GM06990 (cell line): ENCODE results near the gene ERG28.

Experiments used
- DNase-seq: peaks from one replicate; pipeline ENCODE4 v3.0.0-alpha.2; 2011; ENCODE audit not compliant: insufficient read length; ENCODE audit errors: extremely low read depth
- H3K27me3 ChIP-seq: replicated peaks from 2 replicates; pipeline ENCODE4 v1.6.0; 2011; ENCODE audit warnings: low read length; ENCODE audit not compliant: control insufficient read depth, insufficient read depth
- H3K36me3 ChIP-seq: 2 replicates; pipeline ENCODE4 v1.5.1; 2011; ENCODE audit warnings: low read length; ENCODE audit not compliant: control insufficient read depth, insufficient read depth
- H3K4me3 ChIP-seq: replicated peaks from 2 replicates; pipeline ENCODE4 v1.5.1; 2011; ENCODE audit warnings: low read depth, mild to moderate bottlenecking, control low read depth, low read length
- TF ChIP-seq, protein P1 (sequence below): IDR thresholded peaks from 2 replicates; pipeline ENCODE4 v1.5.1; 2011; ENCODE audit warnings: low read length, control low read depth, mild to moderate bottlenecking, inconsistent platforms; ENCODE audit not compliant: insufficient read depth, poor library complexity, severe bottlenecking

Gene ERG28

DNA sequence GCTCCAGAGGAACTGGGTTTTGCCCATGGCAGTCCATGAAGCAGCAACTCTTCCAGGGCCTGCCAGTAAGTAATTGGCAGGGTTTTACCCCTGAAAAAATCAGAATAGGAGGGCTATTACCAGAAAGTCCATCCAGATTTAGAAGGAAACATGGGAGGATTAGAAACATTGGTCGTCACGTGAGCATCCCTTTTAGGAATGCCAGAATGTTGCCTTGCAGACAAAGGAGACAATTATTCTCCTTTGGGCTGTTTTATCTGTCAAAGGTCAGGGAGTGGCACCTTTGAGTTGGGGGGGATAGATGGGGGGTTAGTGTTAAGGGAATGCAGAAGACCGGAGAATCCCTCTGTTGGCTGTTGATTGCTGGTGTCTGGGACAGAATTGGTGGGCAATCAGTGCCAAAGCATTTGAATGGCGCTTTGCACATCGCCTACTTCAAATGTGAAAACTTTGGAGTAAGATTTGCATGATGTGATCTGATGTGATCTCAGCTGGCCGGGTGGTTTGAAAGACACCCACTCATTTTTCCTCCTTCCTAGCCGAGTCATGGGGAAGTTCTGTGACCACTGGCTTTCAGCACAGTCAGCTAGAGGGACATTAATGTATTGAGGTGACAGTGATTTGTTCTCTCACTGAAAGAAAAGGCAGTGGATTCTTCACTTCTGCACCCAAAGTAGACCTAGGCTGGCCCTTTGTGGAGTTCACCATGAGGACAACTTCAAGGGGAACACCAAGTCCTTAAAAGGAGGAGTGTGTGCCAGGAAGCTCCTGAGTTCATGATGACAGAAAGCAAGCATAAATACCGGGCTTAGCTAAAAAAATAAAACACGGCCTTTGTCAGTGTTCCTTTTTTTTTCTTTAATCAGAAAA is 50.8 kb downstream of the ERG28 start:
- no peak for DNase-seq
- Histone ChIP-seq H3K27me3 (no peaks in the 10 kb centered on the region), H3K36me3 (no peaks in the 10 kb centered on the region), H3K4me3 (no peak overlapping the region)
- TF ChIP-seq, protein P1, sequence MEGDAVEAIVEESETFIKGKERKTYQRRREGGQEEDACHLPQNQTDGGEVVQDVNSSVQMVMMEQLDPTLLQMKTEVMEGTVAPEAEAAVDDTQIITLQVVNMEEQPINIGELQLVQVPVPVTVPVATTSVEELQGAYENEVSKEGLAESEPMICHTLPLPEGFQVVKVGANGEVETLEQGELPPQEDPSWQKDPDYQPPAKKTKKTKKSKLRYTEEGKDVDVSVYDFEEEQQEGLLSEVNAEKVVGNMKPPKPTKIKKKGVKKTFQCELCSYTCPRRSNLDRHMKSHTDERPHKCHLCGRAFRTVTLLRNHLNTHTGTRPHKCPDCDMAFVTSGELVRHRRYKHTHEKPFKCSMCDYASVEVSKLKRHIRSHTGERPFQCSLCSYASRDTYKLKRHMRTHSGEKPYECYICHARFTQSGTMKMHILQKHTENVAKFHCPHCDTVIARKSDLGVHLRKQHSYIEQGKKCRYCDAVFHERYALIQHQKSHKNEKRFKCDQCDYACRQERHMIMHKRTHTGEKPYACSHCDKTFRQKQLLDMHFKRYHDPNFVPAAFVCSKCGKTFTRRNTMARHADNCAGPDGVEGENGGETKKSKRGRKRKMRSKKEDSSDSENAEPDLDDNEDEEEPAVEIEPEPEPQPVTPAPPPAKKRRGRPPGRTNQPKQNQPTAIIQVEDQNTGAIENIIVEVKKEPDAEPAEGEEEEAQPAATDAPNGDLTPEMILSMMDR, result no peak

DNA sequence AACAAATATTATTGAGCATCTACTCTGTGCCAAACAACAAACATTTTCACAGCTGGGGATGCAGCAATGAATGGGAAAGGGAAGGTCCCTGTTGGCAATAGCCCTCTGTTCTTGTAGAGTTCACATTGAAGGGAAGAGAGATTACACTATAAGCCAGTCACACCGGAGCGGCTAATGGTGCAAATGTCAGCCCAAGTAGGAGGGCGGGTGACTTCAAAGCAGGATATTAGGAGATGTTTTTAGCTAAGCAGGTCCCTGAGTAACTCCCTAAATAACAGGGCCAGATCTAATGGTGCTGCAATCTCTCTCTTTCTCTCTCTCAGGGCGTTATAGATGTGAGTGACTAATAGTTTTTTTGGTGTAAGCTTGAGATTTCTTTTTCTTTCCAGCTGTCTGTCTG is 51.6 kb downstream of the ERG28 start:
- Histone ChIP-seq H3K36me3 (no peaks in the 10 kb centered on the region), H3K4me3 (no peak overlapping the region), H3K27me3 (no peaks in the 10 kb centered on the region)
- TF ChIP-seq, protein P1, result no peak
- no peak for DNase-seq

DNA sequence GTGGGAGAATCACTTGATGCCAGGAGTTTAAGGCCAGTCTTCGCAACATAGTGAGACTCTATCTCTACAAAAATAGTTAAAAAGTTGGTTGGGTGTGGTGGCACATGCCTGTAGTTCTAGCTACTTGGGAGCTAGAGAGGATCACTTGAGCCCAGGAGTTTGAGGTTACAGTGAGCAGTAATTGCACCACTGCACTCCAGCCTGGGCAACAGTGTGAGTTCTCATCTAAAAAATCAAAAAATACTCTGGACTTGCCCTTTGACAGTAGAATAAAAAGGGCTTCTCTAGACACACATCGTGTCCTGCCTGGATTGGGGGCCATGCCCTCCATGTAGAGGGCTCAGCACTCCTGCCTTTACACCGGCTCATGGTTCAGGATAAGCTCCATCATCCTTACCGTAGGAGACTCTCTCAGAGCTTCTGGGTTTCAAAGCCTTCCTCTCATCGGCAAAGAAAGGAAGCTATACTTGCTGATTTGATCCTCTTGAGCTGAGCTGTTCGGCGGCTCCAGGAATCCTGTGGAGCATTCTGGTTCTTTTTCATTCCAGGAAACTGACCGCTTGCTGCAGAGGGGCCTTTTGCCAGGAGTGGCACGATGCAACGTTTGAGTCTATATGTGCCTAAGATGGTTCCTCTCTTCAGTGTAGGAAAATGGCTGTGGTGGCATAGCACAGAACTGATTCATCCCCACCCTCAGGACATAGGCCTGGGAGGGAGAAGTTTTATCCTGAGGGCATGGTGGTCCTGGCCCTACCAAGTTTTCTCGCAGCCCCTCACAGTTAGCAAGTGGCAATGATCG is 52.6 kb downstream of the ERG28 start:
- DNase-seq, result no peak
- TF ChIP-seq, protein P1, result no peak
- no peak overlapping the region for H3K4me3 ChIP-seq
- H3K36me3 ChIP-seq, result no peaks in the 10 kb centered on the region
- no peaks in the 10 kb centered on the region for H3K27me3 ChIP-seq

DNA sequence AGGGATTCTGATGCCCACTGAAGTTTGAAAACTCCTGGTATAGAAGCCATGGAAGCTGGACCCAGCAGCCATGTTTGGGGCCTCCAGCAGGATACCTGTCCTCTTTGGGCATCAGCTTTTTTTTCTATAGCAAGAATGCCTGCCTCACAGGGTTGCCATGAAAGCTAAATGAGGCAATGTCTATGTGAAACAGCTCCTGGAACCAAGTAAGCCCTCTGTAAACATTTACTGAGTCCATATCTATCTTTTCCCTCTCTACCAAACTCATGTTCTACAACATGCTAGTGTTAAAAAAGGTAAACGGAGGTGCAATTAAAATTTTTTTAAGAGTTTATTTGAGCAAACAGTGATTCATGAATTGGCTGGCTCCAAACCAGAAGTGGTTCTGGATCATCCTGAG is 53.6 kb downstream of the ERG28 start:
- DNase-seq, result no peak
- no peaks in the 10 kb centered on the region for H3K36me3 ChIP-seq
- no peaks in the 10 kb centered on the region for H3K27me3 ChIP-seq
- H3K4me3 ChIP-seq, result no peak overlapping the region
- TF ChIP-seq, protein P1, result no peak

DNA sequence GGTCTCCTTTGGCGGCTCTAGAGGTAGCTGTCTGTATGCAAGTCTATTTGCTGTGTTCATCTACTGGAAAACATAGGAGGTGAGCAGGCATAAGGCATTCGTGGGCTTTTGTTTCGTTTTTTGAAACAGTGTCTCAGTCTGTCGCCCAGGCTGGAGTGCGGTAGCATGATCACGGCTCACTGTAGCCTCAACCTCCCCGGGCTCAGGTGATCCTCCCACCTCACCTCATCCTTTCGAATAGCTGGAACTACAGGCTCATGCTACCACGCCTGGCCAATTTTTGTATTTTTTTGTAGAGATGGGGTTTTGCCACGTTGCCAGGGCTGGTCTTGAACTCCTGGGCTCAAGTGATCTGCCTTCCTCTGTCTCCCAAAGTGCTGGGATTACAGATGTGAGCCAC is 54.8 kb downstream of the ERG28 start:
- H3K4me3 ChIP-seq, result no peak overlapping the region
- no peaks in the 10 kb centered on the region for H3K36me3 ChIP-seq
- no peak for DNase-seq
- TF ChIP-seq, protein P1, result no peak
- H3K27me3 ChIP-seq, result no peaks in the 10 kb centered on the region
